BLaER1 (cell line): ENCODE data around the gene EZR.
A peak's percentile ranks its signal among the peaks of the same experiment; 100 is the strongest.
"Not testable (repeated sequence)": the region's sequence is repeated elsewhere in the genome, so short reads cannot be mapped to it uniquely, and the experiment has no call there.

Experiments used
- H3K27ac ChIP-seq: shearing (Covaris generic); formaldehyde crosslinking; 2 replicates; pipeline ENCODE4 v1.8.1; 2022
- H3K27me3 ChIP-seq: shearing (Covaris generic); formaldehyde crosslinking; 2 replicates; pipeline ENCODE4 v1.8.1; 2022
- H3K36me3 ChIP-seq: shearing (Covaris generic); formaldehyde crosslinking; 2 replicates; pipeline ENCODE4 v1.8.1; 2022
- H3K4me1 ChIP-seq: shearing (Covaris generic); formaldehyde crosslinking; 2 replicates; pipeline ENCODE4 v1.8.1; 2022
- H3K4me2 ChIP-seq: shearing (Covaris generic); formaldehyde crosslinking; 2 replicates; pipeline ENCODE4 v1.8.1; 2022
- H3K4me3 ChIP-seq: shearing (Covaris generic); formaldehyde crosslinking; 2 replicates; pipeline ENCODE4 v1.8.1; 2022
- H3K9ac ChIP-seq: shearing (Covaris generic); formaldehyde crosslinking; 2 replicates; pipeline ENCODE4 v1.8.1; 2022
- H3K9me3 ChIP-seq: shearing (Covaris generic); formaldehyde crosslinking; 2 replicates; pipeline ENCODE4 v1.8.1; 2022
- H4K20me1 ChIP-seq: shearing (Covaris generic); formaldehyde crosslinking; 2 replicates; pipeline ENCODE4 v1.8.1; 2022
- Cebpa-rat ChIP-seq: shearing (Covaris generic); IDR thresholded peaks from 2 replicates; pipeline ENCODE4 v1.8.1; 2022

EZR gene

DNA sequence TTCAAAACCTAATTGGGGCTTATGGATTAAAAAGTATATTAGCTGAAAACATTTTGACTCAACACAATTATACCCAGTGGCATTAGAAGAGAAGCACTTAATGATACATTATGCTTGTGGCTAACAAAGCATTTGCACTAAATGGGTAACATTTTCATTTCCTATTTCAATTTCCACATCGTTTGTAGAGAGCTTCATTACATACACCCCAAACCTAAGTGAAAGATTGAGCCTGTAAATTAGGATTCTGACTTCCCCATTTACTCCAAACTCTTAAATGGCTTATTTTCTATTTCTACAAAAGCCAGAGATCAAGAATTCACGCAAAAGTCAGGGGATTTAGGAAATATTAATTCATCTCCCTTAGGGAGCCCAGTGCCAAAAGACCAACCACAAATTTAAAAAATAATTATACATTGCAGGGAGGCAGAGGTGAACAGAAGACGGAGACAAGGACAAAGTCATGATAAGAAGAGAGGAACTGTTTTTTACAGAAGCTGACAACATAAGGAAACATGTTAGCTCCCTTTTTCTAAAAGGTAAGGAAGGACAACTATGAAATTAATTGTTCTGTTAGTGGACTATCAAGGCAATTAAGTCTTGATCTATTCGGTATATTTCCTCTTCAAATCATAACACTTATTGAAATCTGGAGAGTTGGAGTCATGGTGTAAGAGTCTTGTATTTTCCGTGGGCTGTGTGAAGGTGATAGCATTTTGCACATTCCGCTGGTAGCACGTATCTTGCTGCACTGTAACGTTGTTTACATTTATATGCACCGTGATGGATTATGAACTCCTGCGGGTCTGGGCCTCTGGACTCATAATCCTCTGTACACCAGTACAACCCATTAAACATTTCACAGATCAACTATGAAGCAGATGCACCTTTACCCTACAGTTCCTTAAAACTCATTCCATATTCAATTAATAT, 24.8 kb upstream of the EZR start:
- Histone ChIP-seq H3K27ac (no peak overlapping the region), H3K9me3 (0 out of 2 replicates have a peak, but pooled peaks cover 3% of the 10 kb centered on the region), H3K4me1 (no peaks in the 10 kb centered on the region), H3K36me3 (no peaks in the 10 kb centered on the region), H3K4me2 (no peak overlapping the region), H3K9ac (no peak overlapping the region), H4K20me1 (no peaks in the 10 kb centered on the region), H3K27me3 (no peaks in the 10 kb centered on the region), H3K4me3 (no peak overlapping the region)
- TF ChIP-seq Cebpa-rat = no peak

DNA sequence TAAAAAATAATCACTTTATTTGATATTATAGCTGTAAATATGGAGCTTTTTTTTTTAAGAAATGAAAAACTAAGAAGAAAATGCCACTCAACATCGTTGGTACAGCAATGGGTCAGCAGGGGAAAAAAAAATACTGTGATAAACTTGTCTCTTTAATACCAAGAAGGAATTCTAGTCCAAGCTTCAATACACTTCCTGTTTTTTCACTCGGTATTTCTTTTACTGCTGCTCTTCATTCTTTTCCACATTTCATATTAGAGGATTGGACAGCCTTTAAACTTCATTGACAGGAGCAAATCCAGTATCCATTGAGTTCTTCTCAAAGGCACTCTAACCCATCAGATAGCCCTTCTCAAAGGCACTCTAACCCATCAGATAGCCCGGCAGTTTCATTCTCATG, 22.2 kb upstream of the EZR start:
- Histone ChIP-seq H3K36me3 (no peaks in the 10 kb centered on the region), H3K9me3 (0 out of 2 replicates have a peak, but pooled peaks cover 3% of the 10 kb centered on the region), H3K4me3 (no peak overlapping the region), H3K27ac (no peak overlapping the region), H3K4me2 (no peak overlapping the region), H3K4me1 (peaks cover 12% of the 10 kb centered on the region), H3K27me3 (no peaks in the 10 kb centered on the region), H4K20me1 (no peaks in the 10 kb centered on the region), H3K9ac (no peak overlapping the region)
- no peak for TF ChIP-seq Cebpa-rat

DNA sequence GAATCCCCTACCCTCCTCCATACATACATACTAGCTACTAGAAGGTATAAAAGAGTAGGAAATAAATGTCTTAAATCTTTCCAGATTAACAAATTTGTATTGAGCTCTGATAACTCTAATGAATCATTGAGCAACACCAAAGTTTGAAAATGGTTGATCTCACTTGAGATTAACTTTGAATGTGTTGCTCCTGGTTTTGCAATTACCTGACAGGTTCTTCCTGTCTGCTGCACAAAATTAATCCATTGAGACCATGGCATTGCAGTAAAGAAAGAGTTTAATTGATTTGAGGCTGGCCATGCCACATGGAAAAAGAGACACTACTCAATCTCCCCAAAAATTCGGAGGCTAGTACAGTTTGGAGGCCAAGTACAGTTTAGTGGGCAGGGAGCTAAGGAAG, 21.3 kb upstream of the EZR start:
- Histone ChIP-seq H3K36me3 (no peaks in the 10 kb centered on the region), H3K4me1 (peaks cover 20% of the 10 kb centered on the region), H4K20me1 (no peaks in the 10 kb centered on the region), H3K27me3 (no peaks in the 10 kb centered on the region), H3K27ac (no peak overlapping the region), H3K9ac (no peak overlapping the region), H3K9me3 (0 out of 2 replicates have a peak, but pooled peaks cover 3% of the 10 kb centered on the region), H3K4me2 (no peak overlapping the region), H3K4me3 (no peak overlapping the region)
- no peak for TF ChIP-seq Cebpa-rat

DNA sequence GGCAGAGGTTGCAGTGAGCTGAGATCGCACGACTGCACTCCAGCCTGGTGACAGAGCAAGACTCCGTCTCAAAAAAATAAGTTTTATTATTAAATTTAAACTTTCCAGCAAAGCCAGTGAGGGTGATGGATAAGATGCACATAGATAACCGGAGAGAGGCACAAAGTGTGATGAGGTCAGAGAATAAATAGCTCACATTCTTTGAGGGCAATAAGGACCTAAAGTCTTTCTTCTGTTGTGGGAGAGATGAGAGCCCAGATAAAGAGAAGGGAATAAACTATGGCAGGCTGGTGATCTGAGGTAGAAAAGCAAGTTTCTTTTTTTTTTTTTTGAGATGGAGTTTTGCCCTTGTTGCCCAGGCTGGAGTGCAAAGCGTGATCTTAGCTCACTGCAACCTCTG, 20.6 kb upstream of the EZR start:
- Histone ChIP-seq H3K27me3 (no peaks in the 10 kb centered on the region), H3K9ac (no peak overlapping the region), H3K36me3 (no peaks in the 10 kb centered on the region), H4K20me1 (no peaks in the 10 kb centered on the region), H3K9me3 (0 out of 2 replicates have a peak, but pooled peaks cover 3% of the 10 kb centered on the region), H3K27ac (no peak overlapping the region), H3K4me3 (no peak overlapping the region), H3K4me1 (peaks cover 20% of the 10 kb centered on the region), H3K4me2 (no peak overlapping the region)
- no peak for TF ChIP-seq Cebpa-rat

DNA sequence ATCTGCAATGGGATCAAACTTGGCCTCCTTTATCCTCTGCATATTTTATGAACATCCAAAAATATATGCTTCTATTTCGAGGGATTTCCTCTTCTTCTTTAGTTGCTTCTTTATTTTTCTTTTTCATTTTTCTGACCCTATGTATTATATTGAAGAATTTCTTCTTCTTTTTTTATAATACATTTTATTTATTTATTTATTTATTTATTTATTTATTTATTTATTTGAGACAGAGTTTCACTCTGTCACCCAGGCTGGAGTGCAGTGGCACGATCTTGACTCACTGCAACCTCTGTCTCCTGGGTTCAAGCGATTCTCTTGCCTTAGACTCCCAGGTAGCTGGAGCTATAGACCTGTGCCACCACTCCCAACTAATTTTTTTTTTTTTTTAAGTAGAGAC, 19.6 kb upstream of the EZR start:
- peaks cover 20% of the 10 kb centered on the region for H3K4me1 ChIP-seq
- H3K4me2 ChIP-seq, H3K27me3 ChIP-seq, H3K36me3 ChIP-seq, H4K20me1 ChIP-seq, H3K9ac ChIP-seq, H3K4me3 ChIP-seq, H3K27ac ChIP-seq, H3K9me3 ChIP-seq: not testable (repeated sequence)

DNA sequence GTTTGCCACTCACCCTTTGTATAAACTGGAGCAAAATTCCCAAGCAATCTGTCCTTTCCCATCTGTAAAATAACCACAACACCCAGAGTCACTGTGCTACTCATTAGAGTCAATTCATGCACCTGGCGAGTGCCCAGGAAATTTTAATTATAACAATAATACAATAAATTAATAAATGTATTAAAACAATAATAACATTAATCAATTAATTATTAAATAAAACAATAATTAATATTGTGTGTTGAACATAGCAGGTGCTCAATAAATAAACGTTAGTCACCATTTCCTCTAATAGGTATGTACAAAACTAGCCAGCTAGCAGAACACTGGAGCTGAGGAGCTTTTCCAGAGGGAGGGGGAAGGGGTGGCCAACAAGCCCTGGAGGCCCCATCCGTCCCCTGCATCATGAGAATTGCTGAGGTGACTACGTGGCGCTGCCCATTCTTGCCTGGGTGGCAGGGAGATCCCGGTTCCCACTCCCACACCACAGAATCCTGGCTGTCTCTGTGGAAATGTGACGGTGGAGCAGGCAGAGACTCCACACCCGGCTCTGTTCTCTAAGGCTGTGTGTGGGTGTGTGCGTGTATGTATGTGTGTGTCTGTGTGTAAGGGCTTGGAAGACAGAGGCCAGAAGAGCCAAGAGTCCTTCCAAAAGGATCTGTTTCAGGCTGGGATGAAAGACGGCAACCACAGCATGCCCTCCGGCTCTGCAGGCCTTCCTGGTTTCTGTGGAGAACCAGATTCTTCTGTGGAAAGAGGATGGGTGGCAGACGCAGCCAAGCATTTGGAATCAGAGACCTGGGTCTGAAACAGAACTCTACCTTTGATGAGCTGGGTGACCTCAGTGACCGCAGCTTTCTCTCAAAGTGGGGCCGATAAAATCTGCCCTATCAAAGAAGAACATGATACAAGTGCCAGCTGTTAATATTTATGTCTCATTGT, 18.8 kb upstream of the EZR start:
- no peak for TF ChIP-seq Cebpa-rat
- Histone ChIP-seq H4K20me1 (no peaks in the 10 kb centered on the region), H3K4me3 (no peak overlapping the region), H3K4me1 (peaks cover 20% of the 10 kb centered on the region), H3K9me3 (0 out of 2 replicates have a peak, but pooled peaks cover 3% of the 10 kb centered on the region), H3K9ac (no peak overlapping the region), H3K27me3 (no peaks in the 10 kb centered on the region), H3K4me2 (no peak overlapping the region; the same call in 1 of the 2 replicates), H3K27ac (no peak overlapping the region), H3K36me3 (no peaks in the 10 kb centered on the region)

DNA sequence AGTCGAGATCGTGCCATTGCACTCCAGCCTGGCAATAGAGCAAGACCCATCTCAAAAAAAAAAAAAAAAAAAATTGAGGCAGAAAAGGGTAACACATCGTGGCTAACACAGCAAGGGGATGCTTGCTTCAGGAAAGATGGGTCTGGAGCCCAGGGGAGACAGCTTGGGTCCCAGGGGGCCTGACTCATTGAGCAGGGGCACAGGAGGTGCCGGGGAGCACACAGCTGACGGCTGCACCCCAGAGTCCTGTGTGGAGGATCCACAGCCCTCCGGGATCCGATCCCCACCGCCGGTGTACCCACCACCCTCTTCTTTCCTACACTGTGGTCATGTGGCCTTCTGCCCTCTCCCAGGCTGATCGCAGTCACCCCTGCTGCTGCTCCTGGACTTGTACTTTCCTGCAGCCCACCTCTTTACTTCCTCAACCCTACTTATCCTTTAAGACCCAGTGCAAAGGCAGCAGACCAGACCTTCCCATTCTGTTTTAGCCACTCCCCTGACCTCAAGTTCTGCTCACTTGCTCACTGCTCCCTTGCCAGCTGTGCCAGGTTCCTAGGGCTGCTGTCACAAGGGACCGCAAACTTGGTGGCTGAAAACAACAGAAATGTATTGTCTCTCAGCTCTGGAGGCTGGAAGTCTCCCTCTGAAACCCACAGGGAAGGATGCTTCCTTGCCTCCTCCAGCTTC, 17.6 kb upstream of the EZR start:
- Histone ChIP-seq H3K9ac (no peak overlapping the region), H3K27ac (peak overlapping the region; percentile 25; the same call in 1 of the 2 replicates), H3K9me3 (0 out of 2 replicates have a peak, but pooled peaks cover 3% of the 10 kb centered on the region), H3K27me3 (no peaks in the 10 kb centered on the region), H3K4me3 (no peak overlapping the region), H4K20me1 (no peaks in the 10 kb centered on the region), H3K4me2 (peak overlapping the region; percentile 62), H3K4me1 (peaks cover 20% of the 10 kb centered on the region), H3K36me3 (no peaks in the 10 kb centered on the region)
- TF ChIP-seq Cebpa-rat = no peak

DNA sequence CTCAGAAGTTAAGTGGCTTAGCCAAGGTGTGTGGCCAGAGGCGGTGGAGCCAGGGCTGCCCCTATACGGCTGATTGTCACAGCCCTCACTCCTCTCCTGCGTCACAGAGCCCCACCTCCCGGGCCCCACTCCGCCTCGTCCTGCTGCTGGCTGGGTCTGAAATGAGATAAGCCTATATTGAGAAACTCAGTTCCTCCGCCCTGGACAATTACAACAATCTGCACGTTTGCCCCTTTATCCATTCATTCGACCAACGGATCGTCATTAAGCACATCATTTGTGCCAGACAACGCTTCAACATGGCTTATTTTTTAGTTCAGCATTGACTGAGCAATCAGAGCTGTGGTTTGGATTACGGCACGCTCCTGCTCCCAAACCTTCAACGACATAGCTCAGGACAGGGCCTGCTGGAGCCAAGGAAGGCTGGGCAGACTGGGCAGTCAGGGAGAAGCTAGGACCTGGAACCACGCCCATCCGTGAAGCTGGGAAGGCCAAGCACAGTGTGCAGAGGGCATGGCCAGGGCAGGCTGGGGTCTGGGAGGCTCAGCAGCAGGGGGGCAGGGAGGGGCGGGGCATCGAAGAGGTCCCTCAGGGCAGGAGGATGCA, 16.6 kb upstream of the EZR start:
- Histone ChIP-seq H3K36me3 (no peaks in the 10 kb centered on the region), H3K4me1 (peaks cover 20% of the 10 kb centered on the region), H4K20me1 (no peaks in the 10 kb centered on the region), H3K9ac (no peak overlapping the region), H3K4me3 (no peak overlapping the region), H3K4me2 (no peak overlapping the region), H3K9me3 (0 out of 2 replicates have a peak, but pooled peaks cover 2% of the 10 kb centered on the region), H3K27me3 (no peaks in the 10 kb centered on the region), H3K27ac (no peak overlapping the region)
- TF ChIP-seq Cebpa-rat = no peak
